Smooth muscle cell (in vitro differentiated cells): ENCODE measurements around the gene TBX5. TPM values are rescaled to one million over a fixed set of nuclear protein-coding genes. Genes with fewer than 3 reads are reported as not detected.

ENCODE experiments used
- DNase-seq: peaks from one replicate; lab custom pipeline; 2025; ENCODE audit not compliant: unreplicated experiment; lab: John Stamatoyannopoulos, UW
- H2AFZ ChIP-seq: fragments of 200-600 bp; sonication (generic); 2 replicates; pipeline ENCODE4 v1.6.0; 2016; ENCODE audit warnings: antibody characterized with exemption, low read depth, mild to moderate bottlenecking
- H3F3A ChIP-seq: fragments of 200-600 bp; sonication (generic); 2 replicates; pipeline ENCODE4 v1.6.0; 2017; ENCODE audit warnings: antibody characterized with exemption, low read depth
- H3K27ac ChIP-seq: fragments of 200-600 bp; sonication (generic); 2 replicates; pipeline ENCODE4 v1.5.1; 2016; ENCODE audit warnings: low read depth, mild to moderate bottlenecking
- H3K27me3 ChIP-seq: fragments of 200-600 bp; sonication (generic); 2 replicates; pipeline ENCODE4 v1.6.1; 2016; ENCODE audit warnings: low read depth, mild to moderate bottlenecking
- H3K36me3 ChIP-seq: fragments of 200-600 bp; sonication (generic); 2 replicates; pipeline ENCODE4 v1.5.1; 2016; ENCODE audit warnings: low read depth
- H3K4me1 ChIP-seq: fragments of 200-600 bp; sonication (generic); 2 replicates; pipeline ENCODE4 v1.5.1; 2016; ENCODE audit warnings: low read depth
- H3K4me2 ChIP-seq: fragments of 200-600 bp; sonication (generic); 2 replicates; pipeline ENCODE4 v1.6.0; 2016; ENCODE audit warnings: mild to moderate bottlenecking
- H3K4me3 ChIP-seq: fragments of 200-600 bp; sonication (generic); 2 replicates; pipeline ENCODE4 v1.5.1; 2016; ENCODE audit warnings: mild to moderate bottlenecking
- H3K79me2 ChIP-seq: fragments of 200-600 bp; sonication (generic); 2 replicates; pipeline ENCODE4 v1.6.0; 2016; ENCODE audit warnings: low read depth, mild to moderate bottlenecking
- H3K9ac ChIP-seq: fragments of 200-600 bp; sonication (generic); 2 replicates; pipeline ENCODE4 v1.6.0; 2016; ENCODE audit warnings: low read depth
- H3K9me3 ChIP-seq: fragments of 200-600 bp; sonication (generic); replicated peaks from 2 replicates; pipeline ENCODE4 v1.5.1; 2016; ENCODE audit warnings: low read depth
- H4K20me1 ChIP-seq: fragments of 200-600 bp; sonication (generic); 2 replicates; pipeline ENCODE4 v1.6.0; 2016; ENCODE audit warnings: low read depth
- CTCF ChIP-seq: fragments of 200-600 bp; sonication (generic); IDR thresholded peaks from 2 replicates; pipeline ENCODE4 v1.5.1; 2017; ENCODE audit warnings: borderline replicate concordance, mild to moderate bottlenecking, antibody characterized with exemption; ENCODE audit not compliant: insufficient read depth, poor library complexity, severe bottlenecking
- WGBS: methylation state at CpG from one replicate; pipeline ENCODE4 v1.1.7; 2016; ENCODE audit warnings: low lambda C conversion rate; 5-methylcytosine and 5-hydroxymethylcytosine counted together
- polyA plus RNA-seq: library from polyadenylated mRNA; unstranded; fragments of >200 nt; fragmentation: Nextera tagmentation; extraction: Ambion mirVana; gene quantifications from 2 replicates; pipeline ENCODE4 v1.2.1, GENCODE V29; 2016
- total RNA-seq: library from RNA; depleted of rRNA; stranded (reverse); fragments of >200 nt; gene quantifications from 2 replicates; pipeline ENCODE4 v1.2.3, GENCODE V29; 2014

Gene TBX5
- total and polyA plus RNA-seq, 2 experiments from 2014 or later, result not detected

- no peaks in the 10 kb centered on the region for H3K27me3 ChIP-seq
- DNase-seq, result no peak
- H3K4me1 ChIP-seq, result no peaks in the 10 kb centered on the region
- H3F3A ChIP-seq, result no peaks in the 10 kb centered on the region
- no peak overlapping the region for H3K27ac ChIP-seq
- no peak overlapping the region for H3K4me3 ChIP-seq
- H3K36me3 ChIP-seq, result no peaks in the 10 kb centered on the region
- no peaks in the 10 kb centered on the region for H4K20me1 ChIP-seq
- WGBS, result 100% methylated on average over 1 of the region's 1 CpG
- no peak overlapping the region for H3K4me2 ChIP-seq
- H2AFZ ChIP-seq, result no peak overlapping the region
- no peaks in the 10 kb centered on the region for H3K79me2 ChIP-seq
- no peak for TF ChIP-seq CTCF
- H3K9me3 ChIP-seq, result no peaks in the 10 kb centered on the region
- no peak overlapping the region for H3K9ac ChIP-seq
Observed at GRCh38 chr12:114344303-114344663, 61.7 kb downstream of the TBX5 start.

GRCh38 chr12:114343585-114344302, 62.2 kb downstream of the TBX5 start:
- Histone ChIP-seq H4K20me1 (no peaks in the 10 kb centered on the region), H2AFZ (no peak overlapping the region), H3K79me2 (no peaks in the 10 kb centered on the region), H3K36me3 (no peaks in the 10 kb centered on the region), H3F3A (no peaks in the 10 kb centered on the region), H3K4me2 (no peak overlapping the region), H3K4me3 (no peak overlapping the region), H3K9me3 (no peaks in the 10 kb centered on the region), H3K27ac (no peak overlapping the region), H3K4me1 (no peaks in the 10 kb centered on the region), H3K9ac (no peak overlapping the region), H3K27me3 (no peaks in the 10 kb centered on the region)
- WGBS, result 76% methylated on average over 4 of the region's 4 CpGs
- no peak for DNase-seq
- no peak for TF ChIP-seq CTCF

GRCh38 chr12:114342656-114343055, 63.3 kb downstream of the TBX5 start:
- H3K79me2 ChIP-seq, result no peaks in the 10 kb centered on the region
- H3F3A ChIP-seq, result no peaks in the 10 kb centered on the region
- H3K36me3 ChIP-seq, result no peaks in the 10 kb centered on the region
- no peak overlapping the region for H3K4me3 ChIP-seq
- no peak for DNase-seq
- no peak overlapping the region for H3K4me2 ChIP-seq
- H3K27me3 ChIP-seq, result no peaks in the 10 kb centered on the region
- H4K20me1 ChIP-seq, result no peaks in the 10 kb centered on the region
- H3K9ac ChIP-seq, result no peak overlapping the region
- no peak overlapping the region for H3K27ac ChIP-seq
- H3K4me1 ChIP-seq, result no peaks in the 10 kb centered on the region
- 74% methylated on average over 5 of the region's 5 CpGs for WGBS
- H2AFZ ChIP-seq, result no peak overlapping the region
- no peaks in the 10 kb centered on the region for H3K9me3 ChIP-seq
- no peak for TF ChIP-seq CTCF

- H4K20me1 ChIP-seq, result no peaks in the 10 kb centered on the region
Observed at GRCh38 chr12:114341635-114342034, 64.3 kb downstream of the TBX5 start.

More at GRCh38 chr12:114341635-114342034, 64.3 kb downstream of the TBX5 start:
- no peak for TF ChIP-seq CTCF
- H3F3A ChIP-seq, result no peaks in the 10 kb centered on the region
- no peaks in the 10 kb centered on the region for H3K79me2 ChIP-seq
- 91% methylated on average over 6 of the region's 6 CpGs for WGBS
- no peak for DNase-seq
- no peaks in the 10 kb centered on the region for H3K27me3 ChIP-seq
- H3K4me2 ChIP-seq, result no peak overlapping the region
- H2AFZ ChIP-seq, result no peak overlapping the region
- H3K36me3 ChIP-seq, result no peaks in the 10 kb centered on the region
- no peaks in the 10 kb centered on the region for H3K4me1 ChIP-seq
- H3K27ac ChIP-seq, result no peak overlapping the region
- no peaks in the 10 kb centered on the region for H3K9me3 ChIP-seq
- no peak overlapping the region for H3K9ac ChIP-seq
- no peak overlapping the region for H3K4me3 ChIP-seq
